ENCODE data around the gene UTP25.
"Not testable (repeated sequence)": the region's sequence is repeated elsewhere in the genome, so short reads cannot be mapped to it uniquely, and the experiment has no call there.

UTP25 gene, protein sequence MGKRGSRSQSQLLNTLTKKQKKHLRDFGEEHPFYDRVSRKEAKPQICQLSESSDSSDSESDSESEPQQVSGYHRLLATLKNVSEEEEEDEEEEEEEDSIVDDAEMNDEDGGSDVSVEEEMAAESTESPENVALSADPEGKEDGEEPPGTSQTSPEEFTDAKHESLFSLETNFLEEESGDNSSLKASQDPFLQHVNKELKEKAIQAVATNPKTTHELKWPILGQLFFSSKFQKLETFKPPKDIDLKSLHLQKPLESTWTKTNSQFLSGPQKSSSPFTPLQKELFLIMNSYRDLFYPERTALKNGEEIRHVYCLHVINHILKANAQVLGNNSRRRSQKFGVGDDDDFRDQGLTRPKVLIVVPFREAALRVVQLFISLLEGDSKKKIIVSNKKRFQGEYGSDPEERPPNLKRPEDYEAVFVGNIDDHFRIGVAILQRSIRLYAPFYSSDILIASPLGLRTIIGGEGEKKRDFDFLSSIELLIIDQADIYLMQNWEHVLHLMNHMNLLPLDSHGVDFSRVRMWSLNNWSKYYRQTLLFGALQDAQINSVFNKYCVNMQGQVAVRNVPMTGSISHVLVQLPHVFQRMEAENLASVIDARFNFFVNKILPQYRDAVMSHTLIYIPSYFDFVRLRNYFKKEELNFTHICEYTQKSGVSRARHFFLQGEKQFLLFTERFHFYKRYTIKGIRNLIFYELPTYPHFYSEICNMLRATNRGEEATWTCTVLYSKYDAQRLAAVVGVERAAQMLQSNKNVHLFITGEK

DNA sequence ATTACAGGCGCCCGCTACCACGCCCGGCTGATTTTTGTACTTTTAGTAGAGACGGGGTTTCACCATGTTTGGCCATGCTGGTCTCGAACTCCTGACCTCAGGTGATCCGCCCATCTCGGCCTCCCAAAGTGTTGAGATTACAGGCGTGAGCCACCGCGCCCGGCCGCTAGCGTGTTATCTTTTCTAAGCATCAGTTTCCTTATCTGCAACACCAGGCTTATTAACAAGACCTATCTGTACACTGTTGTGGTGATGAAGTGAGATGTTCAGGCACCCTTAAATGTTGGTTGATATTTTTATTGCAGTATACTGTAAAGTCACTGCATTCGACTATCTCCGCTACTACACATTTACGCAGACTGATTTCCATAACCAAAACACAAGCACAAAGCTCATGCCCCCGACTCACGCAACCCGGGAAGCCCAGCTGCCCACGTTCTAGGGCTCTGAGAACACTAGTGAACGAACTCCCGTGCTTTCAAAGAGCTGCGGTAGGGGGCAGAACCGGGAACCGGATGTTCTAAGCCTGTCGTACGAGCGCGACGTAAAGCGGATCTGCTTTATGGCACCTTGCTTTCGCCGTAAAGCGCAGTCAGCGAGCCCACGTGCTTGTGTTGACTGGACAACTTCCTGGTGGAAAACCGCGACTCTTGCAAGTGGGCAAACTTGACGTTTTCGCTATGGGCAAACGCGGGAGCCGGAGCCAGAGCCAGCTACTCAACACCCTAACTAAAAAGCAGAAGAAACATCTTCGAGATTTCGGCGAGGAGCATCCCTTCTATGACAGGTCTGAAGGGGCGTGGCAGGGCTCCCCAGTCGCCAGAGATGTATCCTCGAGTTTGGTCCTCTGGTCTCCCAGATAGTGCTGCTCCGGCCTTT lies at the start of gene UTP25:
UTP25 (plus strand) TSS at position 589 of the 879 bp plus-strand sequence; CDS start at position 681, 92 bp downstream.
- DNase-seq: peak; percentile 93

DNA sequence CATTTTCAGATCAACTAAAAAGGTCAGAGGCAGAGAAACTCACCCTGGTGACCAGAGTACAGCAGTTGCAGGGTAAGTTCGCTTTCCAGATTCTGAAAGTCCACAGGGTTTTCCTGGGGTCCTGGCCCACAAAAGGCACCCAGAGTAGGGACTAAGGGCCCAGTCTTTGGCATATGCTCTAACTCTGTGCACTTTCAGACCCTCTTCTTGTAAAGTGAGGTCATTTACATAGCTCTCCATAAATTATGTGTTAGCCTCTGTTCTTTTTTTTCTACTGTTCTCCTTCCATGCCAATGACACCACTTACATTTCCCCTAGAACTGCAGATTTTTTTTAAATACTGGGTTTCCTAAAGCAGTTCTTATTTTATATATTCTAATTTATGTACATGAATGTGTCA lies 49.7 kb upstream of the UTP25 start:
- no peak for DNase-seq

DNA sequence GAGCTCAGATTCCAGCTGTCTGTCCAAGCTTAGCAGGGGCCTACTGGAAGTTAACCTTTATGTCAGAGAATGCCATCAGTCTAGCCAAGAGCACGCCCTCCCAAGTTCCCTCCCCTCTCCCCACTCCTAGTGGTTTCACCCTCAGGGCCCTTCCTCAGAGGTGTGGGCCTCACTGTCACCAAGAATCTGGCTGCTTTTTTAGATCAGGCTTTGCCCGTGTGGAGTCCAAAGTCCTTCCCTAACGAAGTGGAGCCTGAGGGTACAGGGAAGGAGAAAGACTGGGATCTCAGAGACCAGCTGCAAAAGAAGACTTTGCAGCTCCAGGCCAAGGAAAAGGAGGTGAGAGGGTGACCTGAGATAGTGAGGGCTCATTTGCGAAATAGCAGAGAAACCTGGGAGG lies 47.5 kb upstream of the UTP25 start:
- no peak for DNase-seq

DNA sequence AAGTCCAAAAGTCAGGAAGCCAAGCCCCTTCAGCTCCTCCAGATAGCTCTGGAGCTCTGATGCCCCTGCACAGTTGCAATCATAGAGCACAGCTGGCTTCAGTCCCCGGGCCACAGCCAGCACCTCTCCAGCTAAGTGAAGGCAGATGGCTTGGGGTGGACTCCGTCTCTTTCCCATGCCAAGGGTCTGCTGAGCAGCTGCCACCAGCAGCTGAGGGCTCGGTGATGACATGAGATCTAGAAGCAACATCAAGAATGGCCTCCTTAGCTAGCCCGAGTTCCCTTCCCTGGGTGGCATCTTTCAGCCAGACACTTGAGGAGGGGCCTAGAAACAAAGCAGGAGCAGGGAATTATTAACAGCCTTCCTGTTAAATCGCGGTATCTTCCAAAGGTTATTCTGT lies 44.4 kb upstream of the UTP25 start:
- no peak for DNase-seq

DNA sequence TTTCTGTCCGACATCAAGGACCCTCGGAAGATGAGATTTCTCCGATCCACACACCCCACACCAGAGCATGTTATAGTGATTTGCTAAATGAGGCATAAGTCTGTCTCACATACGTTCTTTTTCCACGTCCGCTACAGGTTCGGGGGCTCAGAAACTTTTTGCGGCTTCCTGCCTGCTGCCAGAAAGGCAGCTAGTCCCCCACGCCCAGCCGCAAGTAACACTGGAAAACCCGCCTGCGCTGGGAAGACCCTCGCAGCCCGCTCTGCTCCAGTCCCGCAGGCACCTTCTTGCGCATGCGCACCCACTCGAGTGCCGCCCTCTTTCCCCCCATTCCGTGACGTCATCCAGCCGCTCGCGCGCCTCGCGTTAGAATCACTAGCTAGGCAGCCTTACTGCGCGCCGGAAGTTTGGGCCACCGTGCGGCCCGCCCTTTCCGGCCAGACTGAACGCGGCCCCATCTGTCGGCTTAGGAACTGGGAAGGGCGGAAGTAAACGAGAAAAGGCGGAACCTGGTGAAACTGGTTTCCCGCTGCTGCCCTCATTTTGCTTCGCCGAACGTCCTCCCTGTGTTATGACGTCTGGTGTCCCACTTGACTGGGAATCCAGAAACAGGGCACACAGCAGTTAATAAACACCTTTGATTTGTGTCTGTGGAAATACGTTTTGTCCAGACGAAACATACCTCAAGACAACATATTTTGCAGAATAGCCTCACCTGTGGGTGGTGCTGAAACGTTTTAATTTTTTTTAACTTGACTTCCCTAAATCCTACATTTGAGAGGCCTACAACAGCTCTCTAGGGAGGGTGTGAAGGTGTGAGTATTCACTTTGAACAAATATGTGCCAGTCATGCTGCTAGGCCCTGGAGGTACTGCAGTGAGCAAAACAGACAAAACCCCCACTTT lies 43.3 kb upstream of the UTP25 start, which contains the start of gene C1orf74:
C1orf74 (minus strand) TSS at position 295 of the 905 bp plus-strand sequence. CDS start 925 bp downstream, outside the sequence.
- peak; percentile 96 for DNase-seq

DNA sequence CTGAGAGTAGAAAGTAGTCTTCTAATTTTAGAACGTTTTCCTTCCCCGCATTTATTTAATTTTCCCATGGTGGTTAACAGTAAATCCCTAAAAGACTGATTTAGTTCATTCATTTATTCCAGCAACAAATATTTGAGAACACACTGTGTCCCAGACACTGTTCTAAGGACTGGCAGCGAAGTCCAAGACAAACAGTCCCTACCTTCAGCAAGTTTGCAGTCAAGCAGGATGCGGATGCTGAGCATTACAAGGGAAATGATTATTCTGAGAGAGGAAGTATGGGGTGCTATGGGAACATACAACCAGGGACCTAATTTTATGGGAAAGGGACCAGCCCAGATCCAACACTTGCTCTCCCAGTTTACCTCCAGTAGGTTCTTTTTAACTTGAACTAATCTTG lies 42.2 kb upstream of the UTP25 start:
- no peak for DNase-seq

DNA sequence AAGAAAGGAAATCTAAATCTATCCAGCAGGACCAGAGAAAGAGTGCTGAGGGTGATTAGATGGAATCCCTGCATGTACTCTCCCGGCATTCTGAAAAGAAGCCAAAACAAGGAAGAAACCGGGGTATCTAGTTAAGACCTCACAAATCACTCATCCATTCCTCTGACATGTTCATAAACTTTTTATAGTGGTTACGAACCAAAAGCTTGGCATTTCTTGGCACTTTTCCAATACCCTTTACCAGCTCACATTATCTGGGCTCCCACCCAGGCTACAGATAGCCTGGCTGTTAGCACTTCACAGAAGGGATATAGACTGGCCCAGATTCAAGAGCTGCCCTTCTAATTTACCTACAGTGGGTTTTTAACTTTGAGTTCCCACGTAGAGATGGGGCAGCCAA lies 41.6 kb upstream of the UTP25 start:
- DNase-seq: no peak

DNA sequence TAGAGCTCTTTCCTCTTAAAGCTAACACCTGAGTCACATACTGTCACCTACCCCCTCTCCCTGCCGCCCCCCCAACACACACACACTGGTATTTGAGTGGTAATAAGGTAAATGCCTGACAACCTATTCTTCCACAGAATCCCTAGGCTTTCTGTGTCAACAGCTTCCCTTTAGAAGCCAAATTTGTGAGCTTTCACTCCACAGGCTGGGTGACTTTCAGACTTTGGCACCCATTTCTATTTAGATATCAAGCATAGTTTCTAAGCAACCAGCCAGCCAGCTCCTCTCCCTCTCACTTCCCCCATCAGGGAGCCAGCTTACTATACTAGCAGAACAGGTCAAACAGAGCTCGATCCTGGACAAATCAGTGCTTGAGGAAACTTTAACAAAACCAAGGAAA lies 40.2 kb upstream of the UTP25 start:
- DNase-seq: no peak

DNA sequence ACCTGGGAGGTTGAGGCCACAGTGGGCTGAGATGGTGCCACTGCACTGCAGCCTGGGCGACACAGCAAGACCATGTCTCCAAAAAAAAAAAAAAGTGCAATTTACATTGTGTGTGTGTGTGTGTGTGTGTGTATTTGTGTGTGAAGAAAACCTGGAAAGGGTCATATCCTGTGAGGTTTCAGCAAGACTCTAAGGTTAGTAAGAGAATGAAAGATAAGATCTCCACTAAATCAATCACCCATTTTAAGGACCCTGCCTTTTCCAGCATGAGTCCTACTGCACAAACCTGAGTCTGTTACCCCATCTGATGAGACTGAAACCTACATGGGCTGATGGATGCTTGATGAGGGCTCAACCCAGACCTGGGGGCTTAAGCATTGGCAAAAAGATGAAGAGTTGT lies 38.5 kb upstream of the UTP25 start:
- no peak for DNase-seq

DNA sequence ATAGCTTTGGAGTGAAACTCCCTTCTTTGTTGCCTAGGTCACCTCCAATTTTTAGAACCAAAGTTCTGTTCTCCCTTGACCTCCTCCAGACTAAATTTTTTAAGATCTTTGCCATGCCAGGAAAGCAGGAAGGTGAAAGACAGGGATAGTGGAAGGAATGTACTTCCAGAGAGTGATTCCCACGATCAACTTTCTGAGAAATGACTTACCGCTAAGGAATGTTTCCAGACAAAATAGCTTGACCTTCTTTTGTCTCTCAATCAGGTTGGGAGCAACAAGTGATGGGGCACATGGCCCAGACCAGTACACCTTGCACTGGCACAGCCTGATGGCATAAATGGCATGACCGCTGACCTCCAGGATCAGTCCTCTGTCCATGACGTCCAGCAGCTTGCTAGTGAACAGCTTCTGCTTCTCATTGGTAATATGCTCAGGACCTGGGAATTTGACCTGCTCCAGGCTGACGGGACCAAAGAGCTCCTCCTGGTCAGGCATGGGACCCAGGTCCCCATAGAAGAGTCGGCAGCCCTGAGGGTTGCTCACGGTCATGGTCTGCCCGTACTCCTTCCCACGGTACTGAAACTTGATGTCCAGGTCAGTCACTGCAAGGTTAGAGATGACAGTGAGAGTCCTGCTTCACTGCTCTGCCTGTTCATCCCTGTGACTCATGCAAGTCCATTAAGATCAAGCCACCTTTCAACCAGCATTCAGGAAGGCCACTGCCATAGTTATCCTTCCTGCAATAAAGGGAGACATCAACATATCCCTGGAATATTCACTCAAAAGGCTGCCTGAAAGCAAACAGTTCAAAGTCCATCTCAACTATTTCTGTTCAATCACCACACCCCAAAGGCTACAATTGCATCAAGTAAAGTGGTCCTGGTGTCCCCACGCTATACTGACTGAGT lies 37.2 kb upstream of the UTP25 start:
- no peak for DNase-seq

DNA sequence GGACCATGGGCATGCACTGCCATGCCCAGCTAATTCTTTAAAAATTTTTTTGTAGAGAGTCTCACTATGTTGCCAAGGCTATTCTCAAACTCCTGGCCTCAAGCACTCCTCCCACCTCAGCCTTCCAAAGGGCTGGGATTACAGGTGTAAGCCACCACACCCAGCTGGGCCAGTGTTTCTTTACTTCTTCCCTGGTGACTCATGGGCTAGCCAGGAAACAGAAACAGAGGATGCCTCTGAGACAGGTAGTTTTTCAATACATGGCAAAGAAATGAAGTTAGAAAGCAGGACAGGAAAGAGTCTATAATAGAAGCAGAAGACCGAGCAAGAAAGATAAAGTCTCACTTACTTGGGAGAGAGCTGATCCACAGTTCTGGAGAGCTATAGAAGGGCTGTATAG lies 35.9 kb upstream of the UTP25 start:
- no peak for DNase-seq

DNA sequence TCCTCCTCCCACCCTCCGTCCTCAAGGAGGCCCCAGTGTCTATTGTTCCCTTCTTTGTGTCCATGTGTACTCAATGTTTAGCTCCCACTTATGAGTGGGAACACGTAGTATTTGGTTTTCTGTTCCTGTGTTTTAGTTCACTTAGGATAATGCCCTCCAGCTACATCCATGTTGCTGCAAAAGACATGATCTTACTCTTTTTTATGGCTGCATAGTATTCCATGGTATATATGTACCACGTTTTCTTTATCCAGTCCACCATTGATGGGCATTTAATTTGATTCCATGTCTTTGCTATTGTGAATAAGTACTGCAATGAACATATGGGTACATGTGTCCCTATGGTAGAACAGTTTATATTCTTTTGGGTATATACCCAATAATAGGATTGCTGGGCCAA lies 34.1 kb upstream of the UTP25 start:
- DNase-seq: not testable (repeated sequence)

DNA sequence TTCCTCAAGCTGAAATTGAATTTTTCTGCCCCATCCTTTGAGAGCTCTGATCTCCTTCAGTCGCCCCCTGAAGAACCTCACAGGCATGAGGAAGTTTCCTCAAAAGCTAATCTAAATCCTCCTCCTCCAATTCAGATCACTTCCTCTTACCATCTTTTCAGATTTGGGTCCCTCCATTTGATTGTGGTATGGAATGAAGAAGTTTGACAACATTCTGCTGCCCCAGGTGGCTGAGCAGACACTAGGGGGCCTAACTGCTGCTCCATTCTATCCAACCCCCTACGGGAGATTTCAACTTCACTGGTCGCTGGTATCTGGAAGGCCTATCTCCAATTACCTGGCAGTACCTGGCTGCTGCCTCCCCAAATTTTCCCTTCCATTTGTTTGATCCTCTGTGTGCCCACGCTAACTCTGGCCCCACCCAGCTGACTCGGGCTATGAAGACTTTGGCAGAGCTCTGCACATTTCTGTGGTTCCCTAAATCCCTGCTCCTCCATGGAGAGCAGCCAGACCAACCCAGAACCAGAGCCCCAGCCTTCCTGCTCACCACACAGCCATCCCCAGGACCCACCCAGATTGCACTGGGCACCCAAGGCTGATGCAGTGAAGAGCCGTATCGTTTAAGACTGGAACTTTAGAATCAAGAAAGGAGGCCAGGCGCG lies 29.7 kb upstream of the UTP25 start:
- no peak for DNase-seq

DNA sequence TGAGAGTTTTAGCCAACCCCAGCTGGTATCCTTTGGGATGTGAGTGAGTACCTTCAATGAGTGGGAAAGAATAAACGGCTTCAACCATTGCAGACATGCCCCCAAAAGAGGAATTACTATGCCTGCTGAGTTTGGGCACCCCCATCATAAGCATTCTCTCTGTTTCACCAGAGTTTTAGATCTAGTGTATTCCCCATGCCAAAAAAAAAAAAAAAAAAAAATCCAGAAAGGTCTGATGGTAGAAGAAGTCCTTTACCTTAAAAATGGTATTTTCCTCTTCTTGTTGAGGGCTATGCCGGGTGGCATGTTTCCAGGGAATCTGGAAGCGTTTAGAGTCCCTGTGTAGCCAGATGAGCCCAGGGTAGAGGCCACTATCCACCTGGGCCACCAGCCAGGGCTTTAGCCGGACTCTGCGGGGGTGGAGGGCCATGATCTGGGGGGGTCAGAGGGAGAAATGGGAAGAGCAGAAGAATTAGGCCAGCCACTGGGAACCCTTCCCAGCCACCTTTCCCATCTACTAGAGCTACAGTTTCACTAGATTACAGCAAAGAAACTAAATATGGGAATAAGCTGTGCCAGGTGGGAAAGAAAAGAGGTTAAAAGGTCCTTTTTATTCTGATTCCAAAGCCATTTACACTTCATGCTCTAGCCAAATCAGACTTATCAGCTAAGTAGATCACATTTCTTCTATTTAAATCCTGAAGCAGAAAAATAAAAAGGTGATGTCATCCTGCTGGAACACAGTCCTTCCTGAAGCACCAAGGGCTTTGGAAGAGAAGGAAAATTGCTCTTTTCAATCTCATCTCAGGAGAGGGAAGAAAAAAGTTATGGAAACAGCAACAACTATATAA lies 26.6 kb upstream of the UTP25 start:
- DNase-seq: no peak

DNA sequence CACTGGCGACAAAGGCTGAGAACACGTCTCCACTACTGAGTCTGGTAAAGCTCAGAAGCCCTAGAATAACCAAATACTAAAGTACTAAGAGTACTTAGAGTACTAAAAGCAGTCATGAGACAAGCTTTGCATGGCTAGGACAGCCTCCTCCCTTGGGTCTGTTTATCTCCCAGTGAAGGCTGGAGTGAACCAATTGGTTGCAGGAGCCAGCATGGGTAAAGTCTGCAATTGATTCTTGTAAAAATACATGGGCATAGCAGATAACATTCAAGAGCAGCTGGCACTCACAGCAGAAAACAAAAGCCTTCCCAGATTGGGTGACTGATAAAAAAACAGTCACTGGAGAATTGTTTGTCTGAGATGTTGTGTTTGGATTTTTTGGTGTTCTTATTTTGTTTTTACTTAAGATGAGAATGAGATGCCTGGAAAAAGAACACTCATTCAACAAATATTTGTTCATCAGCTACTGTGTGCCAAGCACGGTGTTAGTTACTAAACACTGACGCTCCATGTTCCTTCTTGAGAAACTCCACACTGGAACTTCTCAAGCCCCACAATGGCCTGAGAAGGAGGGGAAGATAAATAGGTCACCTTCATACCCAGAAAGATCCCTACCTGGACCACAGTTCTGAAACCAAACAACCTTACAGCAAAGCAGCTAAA lies 25.5 kb upstream of the UTP25 start:
- DNase-seq: no peak

DNA sequence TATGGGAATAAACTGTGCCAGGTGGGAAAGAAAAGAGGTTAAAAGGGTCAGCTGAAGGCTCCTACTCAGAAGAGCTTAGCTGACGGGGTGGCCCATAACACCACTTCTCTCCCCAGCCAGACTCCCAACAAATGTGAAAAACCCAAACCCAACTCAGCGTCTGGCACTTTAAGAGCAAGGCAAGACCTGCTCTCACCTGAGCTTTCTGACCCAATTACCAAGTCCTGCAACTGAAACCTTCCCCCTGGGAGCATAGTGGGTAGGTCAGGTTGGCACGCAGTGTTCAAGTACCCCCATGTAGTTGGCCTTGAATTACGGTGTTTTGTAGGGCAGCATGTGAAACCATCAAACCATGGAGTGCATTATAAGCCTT lies 25.0 kb upstream of the UTP25 start:
- no peak for DNase-seq

DNA sequence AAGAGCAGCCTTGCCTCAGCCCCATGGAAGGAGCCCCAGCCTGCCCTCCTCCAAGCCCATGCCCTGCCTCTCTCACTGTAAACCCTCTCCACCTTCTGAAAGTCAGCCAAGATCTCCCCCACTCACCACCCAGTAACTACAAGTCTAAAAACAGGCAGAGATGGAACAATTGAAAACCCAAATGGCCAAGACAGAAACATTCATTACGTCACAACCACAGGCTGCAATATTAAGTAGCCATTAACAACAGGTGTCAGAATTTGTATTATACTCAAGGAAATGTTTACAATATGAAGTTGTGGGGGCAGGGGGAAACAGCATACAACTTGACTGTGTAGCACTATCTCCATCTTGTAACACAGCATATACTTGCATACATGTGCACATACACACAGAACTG lies 24.2 kb upstream of the UTP25 start:
- no peak for DNase-seq

DNA sequence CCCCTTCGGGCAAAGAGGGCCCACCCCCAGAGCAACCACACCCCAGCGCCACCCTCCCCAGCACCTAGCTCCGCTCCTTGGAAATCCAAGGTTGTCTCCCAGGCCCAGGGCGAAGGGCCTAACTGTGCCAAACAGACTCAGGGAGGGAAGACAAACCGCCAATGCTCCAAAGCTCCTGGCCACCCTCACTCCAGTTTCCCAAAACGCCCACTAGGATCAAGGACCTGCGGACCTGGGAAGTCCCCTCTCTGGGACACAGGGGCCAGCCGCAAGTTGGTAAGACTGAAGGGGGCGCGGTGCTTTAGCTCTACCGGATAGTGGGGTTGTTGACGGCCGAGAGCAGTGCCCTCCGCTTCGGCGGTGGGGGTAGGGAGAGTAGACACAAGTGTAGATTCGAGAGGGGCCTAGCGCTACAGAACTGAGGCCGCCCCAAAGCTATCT lies 22.4 kb upstream of the UTP25 start:
- DNase-seq: no peak

Measured in SIG-M5 (cell line).